ENCODE data around the gene NBL1. TPM values are rescaled to one million over a fixed set of nuclear protein-coding genes. Genes with fewer than 3 reads are reported as not detected.

Gene NBL1
- total and polyA plus RNA-seq, 2 of the 4 experiments (the other 2 are of a cell fraction), result 14.0 to 54.2 TPM

- Histone ChIP-seq H3K36me3 (ENCODE audit: control insufficient read depth, insufficient read depth, low read length) (no peaks in the 10 kb centered on the region), H3K4me3 (ENCODE audit: insufficient read depth, low read depth, low read length) (no peak overlapping the region), H4K8ac (ENCODE audit: low read depth in 2 of 2, low read length in 2 of 2) (no peak overlapping the region), H3K56ac (ENCODE audit: extremely low read depth, insufficient read depth, low read length) (no peak overlapping the region), H3K4ac (ENCODE audit: low read depth, low read length) (no peak overlapping the region), H3K4me2 (ENCODE audit: low read depth, low read length) (no peak overlapping the region; the same call in 1 of the 2 replicates), H4K91ac (ENCODE audit: insufficient read depth, low read depth, low read length) (no peak overlapping the region), H3K4me1 (ENCODE audit: control insufficient read depth, insufficient read depth, low read length) (peaks cover 10% of the 10 kb centered on the region; the same call in 1 of the 2 replicates), H3K79me1 (ENCODE audit: low read depth in 1 of 2, low read length in 2 of 2) (peaks cover 0 to 4% of the 10 kb centered on the region in 2 experiments; a peak in 1 of 4 replicates), H2BK5ac (ENCODE audit: low read depth, low read length, poor library complexity, severe bottlenecking) (no peak overlapping the region), H3K18ac (ENCODE audit: low read depth, low read length) (no peak overlapping the region), H3K9me3 (ENCODE audit: control insufficient read depth, insufficient read depth, low read length) (no peaks in the 10 kb centered on the region), H2BK15ac (ENCODE audit: low read depth, low read length) (no peak overlapping the region), H3K9me1 (ENCODE audit: insufficient read depth, low read length) (peaks cover 7% of the 10 kb centered on the region), H4K5ac (ENCODE audit: low read depth, low read length) (no peak overlapping the region), H3K27me3 (ENCODE audit: control insufficient read depth, insufficient read depth, low read length) (no peaks in the 10 kb centered on the region), H3K9ac (ENCODE audit: low read depth, low read length) (no peak overlapping the region), H2AK5ac (ENCODE audit: low read depth, low read length) (no peak overlapping the region), H3K14ac (replicated peaks; ENCODE audit: low read depth, low read length) (no peak overlapping the region), H2AFZ (replicated peaks; ENCODE audit: low read length, poor library complexity) (no peak overlapping the region), H2AK9ac (replicated peaks; ENCODE audit: low read depth, low read length, poor library complexity) (no peak overlapping the region), H4K20me1 (ENCODE audit: insufficient read depth, low read length) (no peaks in the 10 kb centered on the region), H3K27ac (ENCODE audit: insufficient read depth, low read length) (no peak overlapping the region; the same call in 1 of the 2 replicates), H2BK120ac (ENCODE audit: low read depth, low read length) (no peak overlapping the region), H3K23ac (ENCODE audit: low read depth, low read length) (no peak overlapping the region), H2BK20ac (ENCODE audit: low read depth, low read length) (no peak overlapping the region)
- DNase-seq (peak; percentile 34), ATAC-seq (ENCODE audit: low read depth) (no peak)
- no TSS peak for BruUV-seq (replicated peaks)
- ChIA-PET CTCF (interaction anchor here (1.1 kb wide), 1 partner anchor 14 kb away, joined by 3 read pairs; no protein-coding TSS in a partner anchor), POLR2A (ENCODE audit: unreplicated experiment) (no interaction called here)
- dilution Hi-C loops (cut with HindIII; ENCODE audit: low sequenced_read_pairs, unreplicated experiment) (no loop called here), in situ Hi-C loops (cut with MboI; ENCODE audit: low sequenced_read_pairs) (loop anchor here (10.0 kb wide), 1 partner anchor 155 kb away; the partner anchor contains the start of gene CAPZB), intact Hi-C loops (cut with micrococcal nuclease) (no loop called here)
- TF ChIP-seq CEBPB (IDR thresholded peaks at IDR 0.05; ENCODE audit: low read depth, low read length) (peak; percentile 91), MAFK (IDR thresholded peaks at IDR 0.05; ENCODE audit: low read depth, low read length) (no peak)
- 80% methylated on average over 1 of the region's 3 CpGs; no CpG with 5 or more reads in 1 of the 2 experiments for WGBS, 2 experiments (ENCODE audit: extremely low coverage in 2 of 2, insufficient read length in 1 of 2)
Measured at GRCh38 chr1:19639999-19640362, 4.1 kb upstream of the NBL1 start.

Measured in IMR-90 (cell line).